HFF-Myc (cell line): ENCODE data around the gene CPN1.
A peak's percentile ranks its signal among the peaks of the same experiment; 100 is the strongest.
"Not testable (repeated sequence)": the region's sequence is repeated elsewhere in the genome, so short reads cannot be mapped to it uniquely, and the experiment has no call there.

ENCODE experiments used
- DNase-seq: peaks from one replicate; pipeline ENCODE4 v3.0.0-alpha.2; 2011; ENCODE audit warnings: low read depth; ENCODE audit errors: extremely low read depth
- H3K4me3 ChIP-seq: replicated peaks from 2 replicates; pipeline ENCODE4 v1.5.1; 2011; ENCODE audit warnings: low read depth, mild to moderate bottlenecking, control low read depth, low read length
- TF ChIP-seq, protein P1 (sequence below): IDR thresholded peaks from 2 replicates; pipeline ENCODE4 v1.5.1; 2012; ENCODE audit warnings: mild to moderate bottlenecking, low read depth, low read length, control low read depth; ENCODE audit errors: missing control alignments

Gene CPN1

DNA sequence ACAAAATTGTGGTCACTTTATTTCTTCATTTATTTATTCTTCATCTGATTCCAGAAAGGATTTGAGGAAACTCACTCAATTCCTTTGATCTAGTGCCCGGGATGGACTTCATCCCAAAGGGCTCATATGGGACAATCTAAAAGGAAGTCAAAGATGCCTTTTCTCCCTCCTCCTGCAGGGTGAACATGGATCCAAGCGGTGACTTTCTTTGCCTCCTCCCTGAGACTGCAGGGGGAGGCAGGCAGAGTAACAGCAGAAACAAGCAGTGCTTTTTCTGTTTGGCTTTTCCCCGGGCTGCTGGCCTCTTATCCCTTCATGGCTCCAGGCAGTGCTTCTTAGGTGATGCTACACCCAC, 61.9 kb downstream of the CPN1 start:
- TF ChIP-seq, protein P1, sequence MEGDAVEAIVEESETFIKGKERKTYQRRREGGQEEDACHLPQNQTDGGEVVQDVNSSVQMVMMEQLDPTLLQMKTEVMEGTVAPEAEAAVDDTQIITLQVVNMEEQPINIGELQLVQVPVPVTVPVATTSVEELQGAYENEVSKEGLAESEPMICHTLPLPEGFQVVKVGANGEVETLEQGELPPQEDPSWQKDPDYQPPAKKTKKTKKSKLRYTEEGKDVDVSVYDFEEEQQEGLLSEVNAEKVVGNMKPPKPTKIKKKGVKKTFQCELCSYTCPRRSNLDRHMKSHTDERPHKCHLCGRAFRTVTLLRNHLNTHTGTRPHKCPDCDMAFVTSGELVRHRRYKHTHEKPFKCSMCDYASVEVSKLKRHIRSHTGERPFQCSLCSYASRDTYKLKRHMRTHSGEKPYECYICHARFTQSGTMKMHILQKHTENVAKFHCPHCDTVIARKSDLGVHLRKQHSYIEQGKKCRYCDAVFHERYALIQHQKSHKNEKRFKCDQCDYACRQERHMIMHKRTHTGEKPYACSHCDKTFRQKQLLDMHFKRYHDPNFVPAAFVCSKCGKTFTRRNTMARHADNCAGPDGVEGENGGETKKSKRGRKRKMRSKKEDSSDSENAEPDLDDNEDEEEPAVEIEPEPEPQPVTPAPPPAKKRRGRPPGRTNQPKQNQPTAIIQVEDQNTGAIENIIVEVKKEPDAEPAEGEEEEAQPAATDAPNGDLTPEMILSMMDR: peak; percentile 11
- DNase-seq: no peak
- H3K4me3 ChIP-seq: no peak overlapping the region

DNA sequence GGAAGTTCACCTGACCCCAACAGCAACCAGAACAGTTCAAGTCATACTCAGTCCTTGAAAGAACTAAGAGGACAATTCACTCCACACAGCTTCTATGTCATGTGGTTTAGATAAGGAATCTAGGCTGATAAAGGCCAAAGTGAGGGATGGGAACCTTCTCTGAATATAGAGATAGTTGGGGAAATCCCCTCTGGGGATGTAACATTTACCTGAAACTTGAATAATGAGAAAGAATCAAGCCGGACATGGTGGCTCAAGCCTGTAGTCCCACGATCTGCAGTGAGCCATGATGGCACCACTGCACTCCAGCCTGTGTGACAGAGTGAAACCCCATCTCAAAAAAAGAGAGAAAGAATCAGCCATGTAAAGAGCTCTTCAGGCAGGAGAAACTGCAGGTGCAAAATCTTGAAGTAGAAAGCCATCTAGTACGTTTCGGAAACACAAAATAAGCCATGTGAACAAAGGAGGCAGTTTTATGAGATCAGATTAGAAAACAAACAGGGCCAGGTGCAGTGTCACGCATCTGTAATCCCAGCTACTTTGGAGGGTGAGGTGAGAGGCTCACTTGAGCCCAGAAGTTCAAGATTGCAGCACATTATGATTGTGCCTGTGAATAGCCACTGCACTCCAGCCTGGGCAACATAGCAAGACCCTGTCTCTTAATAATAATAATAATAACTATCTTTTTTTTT, 67.5 kb downstream of the CPN1 start:
- DNase-seq: no peak
- TF ChIP-seq, protein P1: no peak
- no peak overlapping the region for H3K4me3 ChIP-seq

DNA sequence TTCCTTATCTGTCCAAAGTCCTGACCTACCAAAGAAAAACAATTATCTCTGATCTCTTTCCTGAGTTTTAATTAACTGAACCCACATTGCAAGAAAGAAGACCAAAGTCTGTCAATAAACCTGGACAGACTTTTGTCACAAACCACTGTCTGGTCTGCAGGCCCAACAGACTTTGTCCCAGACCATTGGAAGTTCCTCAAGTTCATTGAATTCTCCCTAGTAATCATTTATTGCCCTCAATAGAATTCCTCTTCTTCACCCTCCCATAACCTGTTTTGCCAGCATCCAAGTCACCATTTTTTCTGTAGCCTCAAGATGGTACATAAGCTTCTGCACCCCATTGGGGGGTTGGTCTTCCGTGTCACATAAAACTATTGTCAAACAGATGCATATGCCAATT, 68.0 kb downstream of the CPN1 start:
- TF ChIP-seq, protein P1: no peak
- no peak overlapping the region for H3K4me3 ChIP-seq
- no peak for DNase-seq

DNA sequence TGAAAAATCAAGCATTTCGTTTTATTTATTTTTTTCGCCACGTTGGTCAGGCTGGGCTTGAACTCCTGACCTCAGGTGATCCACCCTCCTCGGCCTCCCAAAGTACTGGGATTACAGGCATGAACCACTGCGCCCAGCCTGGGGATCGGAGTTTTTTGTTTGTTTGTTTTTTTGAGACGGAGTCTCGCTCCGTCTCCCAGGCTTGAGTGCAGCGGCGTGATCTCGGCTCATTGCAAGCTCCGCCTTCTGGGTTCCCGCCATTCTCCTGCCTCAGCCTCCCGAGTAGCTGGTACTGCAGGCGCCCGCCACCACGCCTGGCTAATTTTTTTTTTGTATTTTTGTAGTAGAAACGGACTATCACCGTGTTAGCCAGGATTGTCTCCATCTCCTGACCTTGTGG, 69.8 kb downstream of the CPN1 start:
- not testable (repeated sequence) for H3K4me3 ChIP-seq, DNase-seq

GRCh38 chr10:100009793-100010676, 71.6 kb downstream of the CPN1 start, which contains the start of gene DNMBP:
Gene DNMBP, minus strand, starts transcription at chr10:100009947. Its CDS starts 37,823 bp downstream, at chr10:99972124.
- no peak for DNase-seq
- TF ChIP-seq, protein P1: peak; percentile 36

GRCh38 chr10:100009283-100009792, 72.3 kb downstream of the CPN1 start:
- no peak for DNase-seq
- H3K4me3 ChIP-seq: peak overlapping the region; percentile 95
- TF ChIP-seq, protein P1: peak; percentile 27

More at GRCh38 chr10:100009793-100010676, 71.6 kb downstream of the CPN1 start, which contains the start of gene DNMBP:
- H3K4me3 ChIP-seq: peak within 1 kb of the TSS; percentile 95

GRCh38 chr10:100008708-100009282, 72.9 kb downstream of the CPN1 start:
- TF ChIP-seq, protein P1: no peak
- H3K4me3 ChIP-seq: peak overlapping the region; percentile 95
- DNase-seq: no peak
